Chondrocyte (in vitro differentiated cells): ENCODE data around the gene COL6A2. TPM values are rescaled to one million over a fixed set of nuclear protein-coding genes. Genes with fewer than 3 reads are reported as not detected.

Experiments
- DNase-seq: peaks from one replicate; pipeline ENCODE4 v3.0.0; 2021; ENCODE audit warnings: mixed read lengths, low spot score
- H3K27ac Mint-ChIP-seq: one replicate; pipeline ENCODE4 v1.8.0; 2021; ENCODE audit warnings: mild to moderate bottlenecking, moderate library complexity, mixed read lengths; ENCODE audit not compliant: unreplicated experiment
- H3K27me3 Mint-ChIP-seq: 2 replicates; pipeline ENCODE4 v1.8.0; 2021; ENCODE audit warnings: low read depth, mixed read lengths
- H3K36me3 Mint-ChIP-seq: 2 replicates; pipeline ENCODE4 v1.8.0; 2021; ENCODE audit warnings: low read depth, mixed read lengths
- H3K4me1 Mint-ChIP-seq: 2 replicates; pipeline ENCODE4 v1.8.0; 2021; ENCODE audit warnings: low read depth, mild to moderate bottlenecking, mixed read lengths
- H3K4me3 Mint-ChIP-seq: one replicate; pipeline ENCODE4 v1.8.0; 2021; ENCODE audit warnings: mild to moderate bottlenecking, moderate library complexity, mixed read lengths; ENCODE audit not compliant: unreplicated experiment
- H3K9me3 Mint-ChIP-seq: 2 replicates; pipeline ENCODE4 v1.8.0; 2021; ENCODE audit warnings: low read depth, mixed read lengths
- total RNA-seq: library from RNA; stranded (reverse); gene quantifications from 3 replicates; pipeline ENCODE4 v1.2.1, GENCODE V29; 2021
- TF ChIP-seq, protein P1 (sequence below): fragments of 200-600 bp; sonication (generic); IDR thresholded peaks from 2 replicates; pipeline ENCODE4 v1.5.0; 2021; ENCODE audit warnings: antibody characterized with exemption, mild to moderate bottlenecking, moderate library complexity

The COL6A2 gene
- total RNA-seq, 1 donor from 2014 or later = 1,646 TPM

DNA sequence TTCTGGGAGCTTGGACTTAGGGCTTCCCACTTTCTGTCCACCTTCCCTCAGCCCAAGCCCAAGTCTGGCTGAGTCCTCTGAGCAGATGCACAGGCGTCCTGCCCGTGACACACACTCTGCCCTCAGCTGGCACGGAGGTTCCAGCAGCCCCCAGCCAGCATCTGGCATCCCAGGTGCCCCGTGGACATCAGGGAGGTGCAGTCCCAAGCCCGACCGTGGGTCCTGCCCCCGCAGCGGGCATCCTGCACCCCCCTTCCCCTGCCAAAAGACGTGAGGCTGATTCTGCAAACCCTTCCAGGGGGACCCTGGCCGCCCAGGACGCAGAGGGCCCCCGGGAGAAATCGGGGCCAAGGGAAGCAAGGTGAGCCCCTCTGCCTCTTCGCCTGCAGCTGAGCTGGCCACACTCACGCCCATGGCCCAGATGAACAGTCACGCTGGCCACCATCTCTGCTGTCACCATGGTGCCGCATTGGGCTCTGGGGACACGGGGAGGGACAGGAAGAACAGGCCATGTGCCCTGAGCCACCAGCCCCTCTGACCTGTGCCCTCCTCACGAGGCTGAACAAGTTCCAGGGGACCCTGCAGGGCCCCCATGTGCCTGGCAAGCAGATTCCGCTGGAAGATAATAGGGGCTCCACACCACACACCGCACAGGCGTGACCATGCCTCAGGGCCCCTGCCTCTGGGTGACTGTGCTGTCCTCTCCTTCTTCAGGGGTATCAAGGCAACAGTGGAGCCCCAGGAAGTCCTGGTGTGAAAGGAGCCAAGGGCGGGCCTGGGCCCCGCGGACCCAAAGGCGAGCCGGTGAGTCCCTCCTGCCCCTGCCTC lies 20.6 kb downstream of the COL6A2 start:
- Mint-ChIP-seq H3K9me3 (no peaks in the 10 kb centered on the region), H3K27me3 (no peaks in the 10 kb centered on the region), H3K27ac (no peak overlapping the region), H3K4me1 (peaks cover 8% of the 10 kb centered on the region), H3K4me3 (no peak overlapping the region), H3K36me3 (peaks cover 32% of the 10 kb centered on the region)
- DNase-seq = peak; percentile 88
- TF ChIP-seq, protein P1, sequence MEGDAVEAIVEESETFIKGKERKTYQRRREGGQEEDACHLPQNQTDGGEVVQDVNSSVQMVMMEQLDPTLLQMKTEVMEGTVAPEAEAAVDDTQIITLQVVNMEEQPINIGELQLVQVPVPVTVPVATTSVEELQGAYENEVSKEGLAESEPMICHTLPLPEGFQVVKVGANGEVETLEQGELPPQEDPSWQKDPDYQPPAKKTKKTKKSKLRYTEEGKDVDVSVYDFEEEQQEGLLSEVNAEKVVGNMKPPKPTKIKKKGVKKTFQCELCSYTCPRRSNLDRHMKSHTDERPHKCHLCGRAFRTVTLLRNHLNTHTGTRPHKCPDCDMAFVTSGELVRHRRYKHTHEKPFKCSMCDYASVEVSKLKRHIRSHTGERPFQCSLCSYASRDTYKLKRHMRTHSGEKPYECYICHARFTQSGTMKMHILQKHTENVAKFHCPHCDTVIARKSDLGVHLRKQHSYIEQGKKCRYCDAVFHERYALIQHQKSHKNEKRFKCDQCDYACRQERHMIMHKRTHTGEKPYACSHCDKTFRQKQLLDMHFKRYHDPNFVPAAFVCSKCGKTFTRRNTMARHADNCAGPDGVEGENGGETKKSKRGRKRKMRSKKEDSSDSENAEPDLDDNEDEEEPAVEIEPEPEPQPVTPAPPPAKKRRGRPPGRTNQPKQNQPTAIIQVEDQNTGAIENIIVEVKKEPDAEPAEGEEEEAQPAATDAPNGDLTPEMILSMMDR = no peak

DNA sequence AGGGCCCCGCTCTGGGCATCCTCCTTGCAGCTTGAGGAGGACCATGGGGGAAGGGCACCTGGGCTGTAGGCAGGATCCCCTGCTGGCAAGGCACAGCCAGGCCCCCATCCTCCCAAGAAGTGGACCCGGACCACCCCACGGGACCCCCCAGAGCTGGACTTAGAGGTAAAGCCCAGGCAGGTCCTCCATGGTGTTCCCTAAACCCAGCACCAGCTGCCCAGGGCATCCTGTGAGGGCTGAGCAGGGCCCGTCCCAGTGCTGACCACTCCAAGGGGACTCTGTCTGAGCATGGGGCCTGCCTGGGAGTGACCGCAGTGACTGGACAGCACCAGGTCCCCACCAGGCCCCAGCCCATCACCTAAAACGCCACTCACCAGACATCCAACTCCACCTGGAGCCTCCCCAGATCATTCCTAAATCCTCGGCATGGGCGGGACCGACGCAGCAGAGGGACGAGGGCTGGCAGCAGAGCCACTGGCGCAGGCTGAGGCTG lies 21.3 kb downstream of the COL6A2 start:
- H3K27ac Mint-ChIP-seq = no peak overlapping the region
- H3K36me3 Mint-ChIP-seq = peaks cover 29% of the 10 kb centered on the region
- H3K4me1 Mint-ChIP-seq = peaks cover 8% of the 10 kb centered on the region
- peak; percentile 81 for DNase-seq
- TF ChIP-seq, protein P1 = no peak
- no peaks in the 10 kb centered on the region for H3K9me3 Mint-ChIP-seq
- H3K4me3 Mint-ChIP-seq = no peak overlapping the region
- H3K27me3 Mint-ChIP-seq = no peaks in the 10 kb centered on the region

DNA sequence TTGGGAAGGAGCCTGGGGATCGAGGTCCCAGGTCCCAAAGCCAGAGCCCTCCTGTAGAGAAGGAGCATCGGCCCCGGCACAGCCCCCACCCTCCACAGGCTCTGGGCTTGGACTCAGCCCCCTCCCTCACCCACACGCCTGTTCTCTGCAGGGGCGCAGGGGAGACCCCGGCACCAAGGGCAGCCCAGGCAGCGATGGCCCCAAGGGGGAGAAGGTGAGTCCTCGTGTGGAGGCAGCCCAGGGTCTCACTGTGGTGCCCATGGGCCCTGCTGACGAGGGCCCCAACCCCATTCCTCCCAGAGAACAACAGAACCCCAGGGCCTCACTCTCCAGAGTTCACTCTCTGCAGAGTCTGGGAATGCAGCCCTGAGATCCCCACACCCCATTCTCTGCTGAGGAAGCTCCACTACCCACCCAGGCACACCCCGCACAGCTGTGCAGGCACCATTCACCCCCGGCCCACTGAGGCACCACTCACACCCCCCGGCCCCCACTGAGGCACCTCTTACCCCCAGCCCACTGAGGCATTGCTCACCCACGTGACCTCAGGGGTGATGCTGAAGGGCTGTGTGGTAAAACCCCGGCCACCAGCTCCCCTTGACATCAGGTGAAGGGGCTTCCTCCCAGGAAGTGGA lies 21.8 kb downstream of the COL6A2 start:
- Mint-ChIP-seq H3K4me3 (no peak overlapping the region), H3K27ac (no peak overlapping the region), H3K4me1 (peaks cover 8% of the 10 kb centered on the region), H3K36me3 (peaks cover 28% of the 10 kb centered on the region), H3K9me3 (no peaks in the 10 kb centered on the region), H3K27me3 (no peaks in the 10 kb centered on the region)
- TF ChIP-seq, protein P1 = no peak
- peak; percentile 68 for DNase-seq

DNA sequence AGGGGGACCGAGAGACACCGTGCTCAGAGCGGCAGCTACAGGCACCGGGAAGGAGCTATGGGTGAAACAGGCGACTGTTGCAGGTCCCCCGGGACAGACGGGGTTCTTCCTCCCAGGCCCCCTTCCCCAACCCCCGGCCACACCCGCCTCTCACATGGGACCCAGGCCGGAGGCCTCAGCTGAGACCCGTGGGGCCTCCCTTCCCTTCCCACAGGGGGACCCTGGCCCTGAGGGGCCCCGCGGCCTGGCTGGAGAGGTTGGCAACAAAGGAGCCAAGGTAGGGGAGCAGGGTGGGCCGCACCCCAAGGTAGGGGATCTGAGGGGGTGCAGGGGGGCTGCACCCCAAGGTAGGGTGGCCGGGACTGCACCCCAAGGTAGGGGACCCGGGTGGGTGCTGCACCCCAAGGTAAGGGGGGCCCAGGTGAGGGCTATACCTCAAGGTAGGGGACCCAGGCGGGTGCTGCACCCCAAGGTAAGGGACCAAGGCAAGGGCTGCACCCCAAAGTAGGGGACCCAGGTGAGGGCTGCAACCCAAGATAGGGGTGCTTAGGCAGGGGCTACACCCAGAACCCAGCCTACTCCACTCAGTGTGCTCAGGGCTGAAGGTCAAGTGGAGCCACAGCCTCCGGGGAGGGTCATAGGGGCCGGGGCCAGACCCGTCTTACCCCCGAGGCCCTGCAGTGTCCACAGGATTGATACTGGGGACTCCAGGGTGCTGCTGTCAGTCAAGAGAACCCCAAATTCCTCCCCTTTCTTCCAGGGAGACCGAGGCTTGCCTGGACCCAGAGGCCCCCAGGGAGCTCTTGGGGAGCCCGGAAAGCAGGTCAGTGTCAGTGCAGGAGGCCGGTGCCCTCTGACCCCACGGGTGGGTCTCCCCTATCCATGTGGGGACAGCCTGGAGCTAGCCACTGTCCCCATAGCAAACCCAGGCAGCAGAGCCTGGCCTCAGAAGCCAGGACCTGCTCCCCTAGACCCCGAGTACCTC lies 22.7 kb downstream of the COL6A2 start:
- H3K4me3 Mint-ChIP-seq = no peak overlapping the region
- H3K27ac Mint-ChIP-seq = no peak overlapping the region
- H3K36me3 Mint-ChIP-seq = peaks cover 24% of the 10 kb centered on the region
- H3K27me3 Mint-ChIP-seq = no peaks in the 10 kb centered on the region
- DNase-seq = peak; percentile 75
- H3K4me1 Mint-ChIP-seq = peaks cover 8% of the 10 kb centered on the region
- TF ChIP-seq, protein P1 = no peak
- H3K9me3 Mint-ChIP-seq = no peaks in the 10 kb centered on the region
